CD14-positive monocyte (primary cell): ENCODE data around the gene KRT27. TPM values are rescaled to one million over a fixed set of nuclear protein-coding genes. Genes with fewer than 3 reads are reported as not detected.

Experiments
- DNase-seq, 3 donors: peaks; one replicate each; pipeline ENCODE4 v3.0.0-alpha.2; 2011 to 2022
- H2AFZ ChIP-seq: 2 replicates; pipeline ENCODE4 v1.6.0; 2012; ENCODE audit warnings: mild to moderate bottlenecking, low read depth, low read length, inconsistent platforms; ENCODE audit not compliant: insufficient read depth, poor library complexity, severe bottlenecking
- H3K27ac ChIP-seq, 2 donors: 1 replicate in 1 of 2; 2 replicates in 1 of 2; pipeline ENCODE4 v1.5.1; 2012 to 2013; ENCODE audit warnings: low read length in 2 of 2, control low read depth in 1 of 2, inconsistent platforms in 1 of 2, low read depth in 1 of 2, mild to moderate bottlenecking in 1 of 2
- H3K27me3 ChIP-seq, 2 donors: one replicate each; pipeline versions ENCODE4 v1.6.0 to v1.6.1; 2011 to 2013; ENCODE audit warnings: low read length in 2 of 2; ENCODE audit not compliant: control insufficient read depth in 2 of 2, insufficient read depth in 2 of 2
- H3K36me3 ChIP-seq, 2 donors: replicated peaks in 1 of 2; 1 replicate in 1 of 2; 2 replicates in 1 of 2; pipeline versions ENCODE4 v1.5.1 to v1.6.1; 2012 to 2013; ENCODE audit warnings: low read length in 2 of 2, control low read depth in 1 of 2, inconsistent platforms in 1 of 2, mild to moderate bottlenecking in 1 of 2; ENCODE audit not compliant: insufficient read depth in 2 of 2, control insufficient read depth in 1 of 2
- H3K4me1 ChIP-seq, 2 donors: 1 replicate in 1 of 2; 2 replicates in 1 of 2; pipeline versions ENCODE4 v1.5.1 to v1.6.1; 2012 to 2013; ENCODE audit warnings: low read length in 2 of 2, control low read depth in 1 of 2, inconsistent platforms in 1 of 2, mild to moderate bottlenecking in 1 of 2, moderate library complexity in 1 of 2; ENCODE audit not compliant: insufficient read depth in 2 of 2, control insufficient read depth in 1 of 2
- H3K4me2 ChIP-seq: replicated peaks from 2 replicates; pipeline ENCODE3; 2012; ENCODE audit warnings: low read length, moderate library complexity, mild to moderate bottlenecking; ENCODE audit not compliant: poor library complexity, severe bottlenecking; ENCODE audit errors: extremely low read depth
- H3K4me3 ChIP-seq, 3 experiments: fragments of 200-600 bp in 1 of 3; sonication (generic) in 1 of 3; replicated peaks in 1 of 3; 1 replicate in 2 of 3; 2 replicates in 1 of 3; pipeline ENCODE4 v1.5.1; 2011 to 2013; ENCODE audit warnings: low read length in 3 of 3, mild to moderate bottlenecking in 3 of 3, control low read depth in 2 of 3, low read depth in 2 of 3, inconsistent platforms in 1 of 3, moderate library complexity in 1 of 3
- H3K79me2 ChIP-seq: 2 replicates; pipeline ENCODE4 v1.6.0; 2012; ENCODE audit warnings: mild to moderate bottlenecking, control low read depth, inconsistent platforms, low read length, moderate library complexity; ENCODE audit not compliant: insufficient read depth
- H3K9ac ChIP-seq: 2 replicates; pipeline ENCODE4 v1.6.0; 2017; ENCODE audit warnings: low read length, mild to moderate bottlenecking; ENCODE audit not compliant: insufficient read depth, poor library complexity, severe bottlenecking
- H3K9me3 ChIP-seq, 2 donors: replicated peaks in 1 of 2; 1 replicate in 1 of 2; 2 replicates in 1 of 2; pipeline versions ENCODE4 v1.5.1 to v1.6.1; 2012 to 2013; ENCODE audit warnings: low read length in 2 of 2, control low read depth in 1 of 2; ENCODE audit not compliant: control insufficient read depth in 1 of 2, insufficient read depth in 1 of 2
- H4K20me1 ChIP-seq: 2 replicates; pipeline ENCODE4 v1.6.0; 2012; ENCODE audit warnings: mild to moderate bottlenecking, low read length, control low read depth, moderate library complexity; ENCODE audit not compliant: insufficient read depth
- H3K27ac Mint-ChIP-seq, 7 donors: one replicate each; pipeline ENCODE4 v1.8.0; 2020; ENCODE audit warnings: mild to moderate bottlenecking in 7 of 7, mixed read lengths in 7 of 7, moderate library complexity in 6 of 7, inconsistent platforms in 2 of 7
- H3K27me3 Mint-ChIP-seq, 3 donors: one replicate each; pipeline ENCODE4 v1.8.0; 2021 to 2022; ENCODE audit warnings: low read depth in 3 of 3, mild to moderate bottlenecking in 3 of 3, mixed read lengths in 3 of 3, moderate library complexity in 3 of 3, inconsistent platforms in 1 of 3
- H3K36me3 Mint-ChIP-seq, 2 donors: one replicate each; pipeline ENCODE4 v1.8.0; 2020; ENCODE audit warnings: mixed read lengths in 2 of 2, inconsistent platforms in 1 of 2, mild to moderate bottlenecking in 1 of 2
- H3K4me1 Mint-ChIP-seq: one replicate; pipeline ENCODE4 v1.8.0; 2020; ENCODE audit warnings: mild to moderate bottlenecking, mixed read lengths
- H3K4me3 Mint-ChIP-seq, 2 donors: one replicate each; pipeline ENCODE4 v1.8.0; 2020; ENCODE audit warnings: mild to moderate bottlenecking in 2 of 2, mixed read lengths in 2 of 2, moderate library complexity in 1 of 2
- H3K9me3 Mint-ChIP-seq, 7 donors: one replicate each; pipeline ENCODE4 v1.8.0; 2020 to 2022; ENCODE audit warnings: mixed read lengths in 7 of 7, mild to moderate bottlenecking in 6 of 7, moderate library complexity in 6 of 7, inconsistent platforms in 2 of 7
- WGBS: methylation state at CpG from one replicate; pipeline ENCODE4 v1.1.5; 2013; ENCODE audit warnings: missing lambda C conversion rate; ENCODE audit not compliant: insufficient coverage; 5-methylcytosine and 5-hydroxymethylcytosine counted together
- intact Hi-C, 2 donors: fragments of 100-400 bp; cut with micrococcal nuclease; formaldehyde crosslinking; loops; one replicate each; pipeline versions ENCODE4 v1.15.0 to v1.15.1; 2023
- polyA minus RNA-seq: library from RNA; depleted of rRNA, polyadenylated mRNA; stranded (reverse); fragments of >200 nt; gene quantifications from 2 replicates; pipeline ENCODE4 v1.2.3, GENCODE V29; 2012
- polyA plus RNA-seq, 3 donors: library from polyadenylated mRNA; depleted of rRNA in 1 of 3; unstranded in 2 of 3; stranded (reverse) in 1 of 3; fragments of 300-500 nt in 2 of 3; fragments of >200 nt in 1 of 3; fragmentation: Illumina TruSeq in 2 of 3; gene quantifications; 1 replicate in 2 of 3; 2 replicates in 1 of 3; pipeline ENCODE4 v1.2.3, GENCODE V29; 2012 to 2021
- total RNA-seq, 12 experiments: library from RNA in 1 of 12; stranded (reverse) in 1 of 12; fragments of 120-200 nt in 1 of 12; gene quantifications; one replicate each; pipeline ENCODE4 v1.2.4 and lab custom pipeline; 2013 to 2026; ENCODE audit warnings: mixed read lengths in 6 of 12, inconsistent platforms in 1 of 12
- TF ChIP-seq, protein P1 (sequence below): fragments of 200-600 bp; IDR thresholded peaks from one replicate; pipeline ENCODE4 v1.8.0; 2022; ENCODE audit warnings: antibody characterized with exemption, mild to moderate bottlenecking

The KRT27 gene, protein sequence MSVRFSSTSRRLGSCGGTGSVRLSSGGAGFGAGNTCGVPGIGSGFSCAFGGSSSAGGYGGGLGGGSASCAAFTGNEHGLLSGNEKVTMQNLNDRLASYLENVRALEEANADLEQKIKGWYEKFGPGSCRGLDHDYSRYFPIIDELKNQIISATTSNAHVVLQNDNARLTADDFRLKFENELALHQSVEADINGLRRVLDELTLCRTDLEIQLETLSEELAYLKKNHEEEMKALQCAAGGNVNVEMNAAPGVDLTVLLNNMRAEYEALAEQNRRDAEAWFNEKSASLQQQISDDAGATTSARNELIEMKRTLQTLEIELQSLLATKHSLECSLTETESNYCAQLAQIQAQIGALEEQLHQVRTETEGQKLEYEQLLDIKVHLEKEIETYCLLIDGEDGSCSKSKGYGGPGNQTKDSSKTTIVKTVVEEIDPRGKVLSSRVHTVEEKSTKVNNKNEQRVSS
- not detected for total RNA-seq (2013)
- not detected for polyA plus RNA-seq
- polyA minus RNA-seq = not detected in 2 replicates
- total RNA-seq (lab: John Stamatoyannopoulos, UW) = 0 to 0.60 (median 0) reads per million in 11 experiments

DNA sequence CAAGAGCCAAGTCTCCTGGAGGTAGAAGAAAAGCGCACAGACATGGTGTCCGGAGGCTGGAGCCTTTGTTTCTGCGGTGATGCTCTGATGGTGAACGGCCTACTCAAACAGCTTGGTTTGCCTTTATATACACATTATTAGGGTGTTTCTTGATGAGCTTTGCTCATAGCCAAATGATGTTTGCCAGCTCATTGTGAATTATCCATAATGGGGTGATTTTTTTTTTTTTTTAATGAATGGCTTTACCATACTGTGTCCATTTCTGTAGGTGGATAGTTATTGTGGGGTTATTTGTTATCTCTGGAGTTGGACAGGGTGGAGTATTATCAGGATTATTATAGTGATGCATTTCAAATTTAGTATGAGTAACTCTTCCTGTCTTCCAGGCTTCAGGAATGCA, at the start of gene KRT27:
TSS of gene KRT27 (minus strand) at position 101 of the 400 bp plus-strand sequence. CDS start at position 44, 57 bp downstream.
- H3K27me3 ChIP-seq = peaks cover 26 to 29% of the 10 kb centered on the region in 2 donors
- H3K4me1 ChIP-seq = peaks cover 0 to 4% of the 10 kb centered on the region in 2 donors
- no peak for DNase-seq
- Mint-ChIP-seq H3K4me3 (peak within 1 kb of the TSS in 1 of 2 donors; percentile 57), H3K27me3 (peaks cover 31 to 65% (median 45%) of the 10 kb centered on the region in 3 donors), H3K9me3 (peaks cover 0 to 17% (median 5%) of the 10 kb centered on the region in 7 donors), H3K36me3 (no peaks in the 10 kb centered on the region), H3K4me1 (peaks cover 5% of the 10 kb centered on the region), H3K27ac (no peak within 1 kb of the TSS)
- peaks cover 4 to 5% of the 10 kb centered on the region in 2 donors for H3K9me3 ChIP-seq
- H3K4me2 ChIP-seq = no peak within 1 kb of the TSS
- H3K27ac ChIP-seq = no peak within 1 kb of the TSS
- WGBS = no CpG with 5 or more reads among the region's 4 CpGs
- intact Hi-C loops = no loop called here
- no peak within 1 kb of the TSS for H3K9ac ChIP-seq
- H4K20me1 ChIP-seq = no peaks in the 10 kb centered on the region
- no peaks in the 10 kb centered on the region for H3K79me2 ChIP-seq
- H3K36me3 ChIP-seq = no peaks in the 10 kb centered on the region
- H2AFZ ChIP-seq = no peak within 1 kb of the TSS
- no peak within 1 kb of the TSS for H3K4me3 ChIP-seq
- TF ChIP-seq, protein P1, sequence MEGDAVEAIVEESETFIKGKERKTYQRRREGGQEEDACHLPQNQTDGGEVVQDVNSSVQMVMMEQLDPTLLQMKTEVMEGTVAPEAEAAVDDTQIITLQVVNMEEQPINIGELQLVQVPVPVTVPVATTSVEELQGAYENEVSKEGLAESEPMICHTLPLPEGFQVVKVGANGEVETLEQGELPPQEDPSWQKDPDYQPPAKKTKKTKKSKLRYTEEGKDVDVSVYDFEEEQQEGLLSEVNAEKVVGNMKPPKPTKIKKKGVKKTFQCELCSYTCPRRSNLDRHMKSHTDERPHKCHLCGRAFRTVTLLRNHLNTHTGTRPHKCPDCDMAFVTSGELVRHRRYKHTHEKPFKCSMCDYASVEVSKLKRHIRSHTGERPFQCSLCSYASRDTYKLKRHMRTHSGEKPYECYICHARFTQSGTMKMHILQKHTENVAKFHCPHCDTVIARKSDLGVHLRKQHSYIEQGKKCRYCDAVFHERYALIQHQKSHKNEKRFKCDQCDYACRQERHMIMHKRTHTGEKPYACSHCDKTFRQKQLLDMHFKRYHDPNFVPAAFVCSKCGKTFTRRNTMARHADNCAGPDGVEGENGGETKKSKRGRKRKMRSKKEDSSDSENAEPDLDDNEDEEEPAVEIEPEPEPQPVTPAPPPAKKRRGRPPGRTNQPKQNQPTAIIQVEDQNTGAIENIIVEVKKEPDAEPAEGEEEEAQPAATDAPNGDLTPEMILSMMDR = no peak

DNA sequence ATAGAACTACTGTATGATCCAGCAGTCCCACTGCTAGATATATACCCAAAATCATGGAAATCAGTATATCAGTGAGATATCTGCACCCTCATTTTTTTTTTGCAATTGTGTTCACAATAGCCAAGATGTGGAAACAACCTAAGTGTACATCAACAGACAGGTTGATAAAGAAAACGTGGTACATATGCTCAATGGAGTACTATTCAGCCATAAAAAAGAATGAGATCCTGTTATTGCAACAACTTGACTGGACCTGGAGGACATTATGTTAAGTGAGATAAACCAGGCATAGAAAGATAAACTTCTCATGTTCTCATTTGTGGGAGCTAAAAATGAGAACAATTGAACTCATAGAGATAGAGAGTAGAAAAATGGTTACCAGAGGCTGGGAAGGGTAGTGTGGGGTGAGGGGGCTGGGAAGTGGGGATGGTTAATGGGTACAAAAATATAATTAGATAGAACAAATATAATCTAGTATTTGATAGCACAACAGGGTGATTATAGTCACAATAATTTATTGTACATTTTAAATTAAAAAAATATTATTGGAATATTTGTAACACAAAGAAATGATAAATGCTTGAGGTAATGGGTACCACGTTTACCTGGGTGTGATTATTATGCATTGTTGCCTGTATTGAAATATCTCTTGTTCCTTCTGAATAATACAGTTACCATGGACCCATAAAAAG, 47.9 kb upstream of the KRT27 start:
- no peaks in the 10 kb centered on the region for H4K20me1 ChIP-seq
- no peak overlapping the region for H3K4me3 ChIP-seq
- no peak overlapping the region for H2AFZ ChIP-seq
- Mint-ChIP-seq H3K9me3 (peaks cover 0 to 8% (median 3%) of the 10 kb centered on the region in 7 donors), H3K36me3 (no peaks in the 10 kb centered on the region), H3K27me3 (peaks cover 8 to 17% (median 10%) of the 10 kb centered on the region in 3 donors), H3K27ac (no peak overlapping the region), H3K4me3 (no peak overlapping the region), H3K4me1 (no peaks in the 10 kb centered on the region)
- no CpG with 5 or more reads among the region's 2 CpGs for WGBS
- H3K4me2 ChIP-seq = no peak overlapping the region
- H3K9me3 ChIP-seq = no peaks in the 10 kb centered on the region
- intact Hi-C loops = no loop called here
- H3K4me1 ChIP-seq = no peaks in the 10 kb centered on the region
- H3K36me3 ChIP-seq = no peaks in the 10 kb centered on the region
- no peak overlapping the region for H3K27ac ChIP-seq
- H3K9ac ChIP-seq = no peak overlapping the region
- H3K27me3 ChIP-seq = peaks cover 5 to 8% of the 10 kb centered on the region in 2 donors
- no peak for DNase-seq
- H3K79me2 ChIP-seq = no peaks in the 10 kb centered on the region
- TF ChIP-seq, protein P1 = no peak
